ENCODE data around the gene FAM13C.
"Not testable (repeated sequence)": the region's sequence is repeated elsewhere in the genome, so short reads cannot be mapped to it uniquely, and the experiment has no call there.

The FAM13C gene

DNA sequence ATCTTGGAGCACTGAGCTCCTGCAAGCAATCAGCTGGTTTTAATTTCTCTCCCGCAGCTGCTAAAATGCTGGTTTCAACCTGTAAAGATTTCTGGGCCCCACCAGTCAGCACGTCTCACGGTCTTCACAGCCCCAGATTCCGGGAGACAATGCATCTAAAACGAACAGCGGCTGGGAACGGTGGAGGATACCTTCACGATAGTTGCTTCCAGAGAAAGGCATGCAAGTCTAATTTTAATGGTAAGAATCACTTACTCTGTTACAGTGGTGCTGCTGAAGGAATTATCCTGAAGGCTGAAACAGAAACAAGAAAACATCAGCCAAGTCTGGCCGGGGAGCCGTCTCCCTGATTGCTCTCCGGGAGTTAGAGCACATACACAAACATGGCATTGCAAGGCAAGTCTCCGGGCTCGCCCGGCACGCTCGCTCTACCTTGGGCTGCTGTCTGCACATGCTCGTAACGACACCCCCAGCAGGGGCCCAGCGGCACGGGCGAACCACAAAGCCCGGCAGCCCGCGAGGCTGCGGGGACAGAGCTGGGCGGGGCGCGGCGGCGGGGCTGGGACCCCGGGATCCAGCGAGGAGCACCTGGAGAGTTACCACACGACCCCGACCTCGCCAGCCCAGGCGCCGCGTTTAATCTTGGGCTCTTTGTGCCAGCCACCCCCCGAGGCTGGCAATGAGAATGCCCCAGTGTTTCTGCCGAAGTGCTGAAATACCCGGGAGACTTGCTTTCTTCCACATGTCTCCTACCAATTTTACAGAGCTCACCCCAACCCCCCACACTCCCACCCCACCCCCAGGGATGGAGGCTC is at the start of gene FAM13C:
FAM13C (minus strand) TSS at position 406 of the 815 bp plus-strand sequence; CDS start at position 317, 89 bp downstream.
- DNase-seq: no peak

- DNase-seq: no peak
Measured at GRCh38 chr10:59405235-59405634, 42.9 kb upstream of the FAM13C start.

DNA sequence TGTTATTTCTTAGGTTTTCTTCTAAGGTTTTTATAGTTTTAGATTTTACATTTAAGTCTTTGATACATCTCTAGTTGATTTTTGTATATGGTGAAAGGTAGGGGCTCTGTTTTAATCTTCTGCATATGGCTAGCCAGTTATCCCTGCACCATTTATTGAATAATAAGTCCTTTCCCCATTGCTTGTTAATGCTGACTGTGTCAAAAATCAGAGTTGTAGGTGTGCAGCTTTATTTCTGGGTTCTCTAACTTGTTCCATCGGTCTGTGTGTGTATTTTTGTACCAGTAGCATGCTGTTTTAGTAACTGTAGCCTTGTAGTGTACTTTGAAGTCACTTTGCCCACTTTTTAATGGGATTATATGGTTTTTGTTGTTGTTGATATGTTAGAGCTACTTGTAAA is 37.9 kb upstream of the FAM13C start:
- DNase-seq: no peak

DNA sequence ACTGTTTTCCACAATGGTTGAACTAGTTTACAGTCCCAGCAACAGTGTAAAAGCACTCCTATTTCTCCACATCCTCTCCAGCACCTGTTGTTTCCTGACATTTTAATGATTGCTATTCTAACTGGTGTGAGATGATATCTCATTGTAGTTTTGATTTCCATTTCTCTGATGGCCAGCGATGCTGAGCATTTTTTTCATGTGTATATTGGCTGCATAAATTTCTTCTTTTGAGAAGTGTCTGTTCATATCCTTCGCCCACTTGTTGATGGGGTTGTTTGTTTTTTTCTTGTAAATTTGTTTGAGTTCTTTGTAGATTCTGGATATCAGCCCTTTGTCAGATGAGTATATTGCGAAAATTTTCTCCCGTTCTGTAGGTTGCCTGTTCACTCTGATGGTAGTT is 37.0 kb upstream of the FAM13C start:
- DNase-seq: not testable (repeated sequence)

- no peak for DNase-seq
Measured at GRCh38 chr10:59397961-59398360, 35.6 kb upstream of the FAM13C start.

DNA sequence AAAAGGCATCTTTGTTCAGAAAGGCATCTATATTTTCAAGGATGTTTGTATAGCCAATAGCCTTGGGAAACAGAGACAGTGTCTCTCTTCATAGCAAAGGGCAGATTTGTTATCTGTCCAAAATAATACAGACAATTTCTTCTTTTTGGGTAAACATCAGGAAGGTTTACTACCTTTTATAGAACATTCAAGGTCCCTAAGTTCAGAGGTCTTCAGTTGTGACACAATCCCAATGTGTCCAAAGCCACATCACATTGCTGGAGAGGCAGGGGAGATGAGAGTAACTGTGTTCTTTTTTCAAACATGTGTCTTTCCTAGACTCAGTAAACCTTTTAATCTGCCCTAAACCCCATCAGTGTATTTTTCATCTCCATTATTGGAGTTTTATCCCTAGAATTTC is 33.6 kb upstream of the FAM13C start:
- no peak for DNase-seq

DNA sequence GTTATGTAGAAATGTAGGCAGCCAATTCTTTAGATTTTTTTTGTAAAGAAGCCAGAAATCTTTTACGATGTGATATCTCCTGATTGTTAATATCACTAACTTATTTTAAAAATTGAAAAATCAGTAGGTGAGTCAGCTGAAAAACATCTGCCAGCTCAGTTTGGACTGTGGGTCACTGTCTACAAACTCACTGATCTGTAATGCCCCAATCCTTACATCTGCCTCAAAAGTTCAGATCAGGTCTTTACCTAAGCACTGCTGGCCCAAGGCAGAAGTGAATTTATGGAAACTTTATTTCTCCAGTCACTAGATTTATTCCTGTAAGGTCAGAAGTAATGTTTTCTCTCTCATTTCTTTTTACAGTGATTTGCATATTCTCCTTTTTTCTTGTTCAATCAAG is 31.0 kb upstream of the FAM13C start:
- no peak for DNase-seq

- no peak for DNase-seq
Measured at GRCh38 chr10:59391060-59391459, 28.7 kb upstream of the FAM13C start.

- no peak for DNase-seq
Measured at GRCh38 chr10:59388671-59388976, 26.3 kb upstream of the FAM13C start.

- peak; percentile 2 for DNase-seq
Measured at GRCh38 chr10:59387951-59388670, 25.8 kb upstream of the FAM13C start.

DNA sequence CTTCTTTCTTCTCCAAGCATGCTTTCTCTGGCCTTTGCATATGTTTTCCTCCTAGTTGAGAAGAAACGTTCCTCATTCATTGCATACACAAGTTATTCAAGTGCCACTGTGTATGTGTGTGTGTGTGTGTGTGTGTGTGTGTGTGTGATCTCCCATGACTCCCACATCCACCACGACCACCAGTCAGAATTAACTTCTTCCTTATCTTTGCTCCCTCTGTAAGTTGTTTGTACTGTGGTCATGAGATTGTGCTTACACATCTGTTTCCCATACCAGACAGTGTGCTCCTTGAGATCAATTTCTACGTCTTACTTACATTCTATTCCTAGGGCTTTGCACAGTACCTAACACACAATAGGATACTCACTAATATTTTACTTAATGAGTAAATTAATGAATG is 22.4 kb upstream of the FAM13C start:
- DNase-seq: no peak

- DNase-seq: no peak
Measured at GRCh38 chr10:59383908-59384307, 21.6 kb upstream of the FAM13C start.

GRCh38 chr10:59383436-59383835 is 21.1 kb upstream of the FAM13C start:
- no peak for DNase-seq

- DNase-seq: no peak
Measured at GRCh38 chr10:59382831-59383295, 20.5 kb upstream of the FAM13C start.

GRCh38 chr10:59381687-59382086 is 19.3 kb upstream of the FAM13C start:
- no peak for DNase-seq

- no peak for DNase-seq
Measured at GRCh38 chr10:59376846-59377245, 14.5 kb upstream of the FAM13C start.

DNA sequence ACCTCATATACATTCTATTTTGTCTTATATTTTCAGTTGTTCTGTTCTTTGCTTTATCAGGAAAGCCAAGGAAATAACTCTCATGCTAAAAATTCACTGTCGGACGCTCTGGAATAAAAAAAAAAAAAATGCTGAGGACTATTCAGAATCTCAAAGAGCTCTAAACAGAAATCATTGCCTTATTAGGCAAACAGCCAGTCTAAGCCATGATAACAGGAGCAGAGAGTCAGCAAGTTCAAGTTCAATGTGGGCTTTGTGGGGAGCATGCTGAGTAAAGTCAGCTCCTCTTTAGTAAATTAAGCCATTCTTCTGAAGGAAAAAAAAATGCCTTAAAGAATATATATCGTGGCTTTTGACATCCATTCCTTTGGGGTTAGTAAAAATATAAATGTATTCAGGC is 13.6 kb upstream of the FAM13C start:
- DNase-seq: no peak

DNA sequence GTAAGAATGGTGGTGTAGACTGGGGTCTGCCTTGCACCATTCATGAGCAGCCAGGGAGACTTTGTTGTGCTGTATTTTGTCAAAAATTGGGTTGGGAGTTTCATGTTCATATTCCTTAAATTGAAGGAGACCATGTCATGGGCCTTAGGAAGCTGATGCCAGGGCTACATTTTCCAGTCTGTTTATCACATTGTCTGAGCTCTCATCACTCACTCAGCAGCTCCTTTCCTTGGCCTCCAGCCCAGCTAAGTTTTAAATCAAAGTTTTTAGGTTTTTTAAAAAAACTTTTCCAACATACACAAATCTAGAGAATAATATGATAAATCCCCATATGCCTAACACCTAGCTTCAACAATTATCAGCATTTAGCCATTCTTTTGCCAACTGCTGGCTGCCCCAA is 12.6 kb upstream of the FAM13C start:
- no peak for DNase-seq

- no peak for DNase-seq
Measured at GRCh38 chr10:59373071-59373470, 10.7 kb upstream of the FAM13C start.

- DNase-seq: no peak
Measured at GRCh38 chr10:59372543-59372942, 10.2 kb upstream of the FAM13C start.

DNA sequence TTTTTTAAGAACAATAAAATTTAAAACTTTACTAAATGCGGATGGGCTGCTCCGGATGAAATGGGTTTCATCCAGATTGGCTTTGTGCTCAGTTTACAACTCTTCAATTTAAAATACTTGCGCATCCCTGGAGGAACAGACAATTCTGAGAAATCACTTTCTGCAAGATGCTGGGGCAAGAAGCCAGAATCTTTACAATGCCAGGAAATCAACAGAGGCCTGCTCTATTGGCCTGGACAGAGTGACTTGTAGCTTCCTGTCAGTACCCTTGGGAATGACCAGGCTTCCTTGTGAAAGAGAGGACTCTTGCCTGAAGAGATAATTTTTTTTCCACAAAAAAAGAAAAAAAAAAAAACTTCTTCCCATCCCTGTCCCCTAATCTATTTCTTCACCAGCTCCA is 3.9 kb upstream of the FAM13C start:
- no peak for DNase-seq

DNA sequence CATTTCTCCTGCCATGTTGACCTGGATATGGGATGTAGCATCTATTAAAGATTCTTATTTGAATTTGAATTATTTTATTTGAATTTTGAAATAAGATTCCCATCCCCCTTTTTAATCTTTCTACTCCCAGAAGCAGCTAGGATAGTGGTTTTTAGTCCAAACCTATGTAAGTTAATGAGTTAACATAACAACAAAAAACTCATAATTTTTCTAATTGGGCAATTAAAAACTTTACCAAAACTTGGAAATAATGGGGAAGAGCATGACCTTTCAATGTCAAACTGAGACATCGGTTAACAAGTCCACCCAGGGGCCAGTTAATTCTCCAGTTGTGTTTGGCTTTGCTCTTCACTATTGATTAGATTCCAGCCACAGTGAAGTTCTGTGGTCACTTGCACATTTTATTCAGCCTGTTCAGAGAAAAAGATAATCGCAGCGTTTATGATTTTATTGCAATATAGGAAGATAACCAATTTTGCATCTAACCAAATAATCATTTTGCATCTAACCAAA is 1.2 kb upstream of the FAM13C start:
- DNase-seq: no peak

- DNase-seq: no peak
Measured at GRCh38 chr10:59362959-59363381, 621 bp upstream of the FAM13C start.

GRCh38 chr10:59361663-59362143 is 646 bp downstream of the FAM13C start:
- no peak for DNase-seq
